ENCODE data around the gene DSCAM.
"Not testable (repeated sequence)": the region's sequence is repeated elsewhere in the genome, so short reads cannot be mapped to it uniquely, and the experiment has no call there.

Gene DSCAM

GRCh38 chr21:40278345-40278744 is 568.6 kb downstream of the DSCAM start:
- DNase-seq, result no peak

- DNase-seq, result no peak
These were observed 571.0 kb downstream of the DSCAM start for GRCh38 chr21:40276001-40276400.

GRCh38 chr21:40272037-40272436 is 574.9 kb downstream of the DSCAM start:
- peak; percentile 11 to 46 for DNase-seq

GRCh38 chr21:40271164-40271563 is 575.8 kb downstream of the DSCAM start:
- DNase-seq, result no peak

- DNase-seq, result no peak
These were observed 576.9 kb downstream of the DSCAM start for GRCh38 chr21:40270047-40270446.

GRCh38 chr21:40269239-40269638 is 577.7 kb downstream of the DSCAM start:
- no peak for DNase-seq

- not testable (repeated sequence) for DNase-seq
These were observed 588.5 kb downstream of the DSCAM start for GRCh38 chr21:40258456-40258855.

GRCh38 chr21:40257342-40257741 is 589.6 kb downstream of the DSCAM start:
- no peak for DNase-seq

GRCh38 chr21:40255518-40256444 is 591.2 kb downstream of the DSCAM start:
- no peak for DNase-seq

GRCh38 chr21:40254540-40255465 is 592.2 kb downstream of the DSCAM start:
- DNase-seq, result no peak

- no peak for DNase-seq
These were observed 593.8 kb downstream of the DSCAM start for GRCh38 chr21:40253112-40253511.

GRCh38 chr21:40250514-40251294 is 596.3 kb downstream of the DSCAM start:
- DNase-seq, result no peak

- DNase-seq, result no peak
These were observed 602.0 kb downstream of the DSCAM start for GRCh38 chr21:40244981-40245380.

GRCh38 chr21:40243685-40244084 is 603.3 kb downstream of the DSCAM start:
- DNase-seq, result no peak

GRCh38 chr21:40242586-40243265 is 604.2 kb downstream of the DSCAM start:
- DNase-seq, result no peak

- DNase-seq, result no peak
These were observed 611.4 kb downstream of the DSCAM start for GRCh38 chr21:40235528-40235927.

GRCh38 chr21:40231979-40232378 is 615.0 kb downstream of the DSCAM start:
- no peak for DNase-seq

- no peak for DNase-seq
These were observed 619.9 kb downstream of the DSCAM start for GRCh38 chr21:40227096-40227495.

- DNase-seq, result no peak
These were observed 631.0 kb downstream of the DSCAM start for GRCh38 chr21:40215941-40216340.

- no peak for DNase-seq
These were observed 636.7 kb downstream of the DSCAM start for GRCh38 chr21:40210251-40210650.

- no peak for DNase-seq
These were observed 638.0 kb downstream of the DSCAM start for GRCh38 chr21:40208948-40209345.

All from NCI-H526 (cell line).